22Rv1 (cell line): Measurements from ENCODE around the gene APBA1.

ENCODE experiments used
- H3K27ac ChIP-seq: fragments of 450-650 bp; 2 replicates; pipeline ENCODE4 v1.5.1; 2017
- CTCF ChIP-seq: fragments of 450-650 bp; IDR thresholded peaks from 2 replicates; pipeline ENCODE4 v1.5.1; 2017; ENCODE audit warnings: mild to moderate bottlenecking
- ZFX ChIP-seq: fragments of 450-650 bp; IDR thresholded peaks from 2 replicates; pipeline ENCODE4 v1.6.1; 2017; ENCODE audit warnings: antibody characterized with exemption, borderline replicate concordance

APBA1 gene

GRCh38 chr9:69379270-69379982, 292.7 kb downstream of the APBA1 start:
- TF ChIP-seq CTCF (no peak), ZFX (no peak)
- no peak overlapping the region for H3K27ac ChIP-seq

DNA sequence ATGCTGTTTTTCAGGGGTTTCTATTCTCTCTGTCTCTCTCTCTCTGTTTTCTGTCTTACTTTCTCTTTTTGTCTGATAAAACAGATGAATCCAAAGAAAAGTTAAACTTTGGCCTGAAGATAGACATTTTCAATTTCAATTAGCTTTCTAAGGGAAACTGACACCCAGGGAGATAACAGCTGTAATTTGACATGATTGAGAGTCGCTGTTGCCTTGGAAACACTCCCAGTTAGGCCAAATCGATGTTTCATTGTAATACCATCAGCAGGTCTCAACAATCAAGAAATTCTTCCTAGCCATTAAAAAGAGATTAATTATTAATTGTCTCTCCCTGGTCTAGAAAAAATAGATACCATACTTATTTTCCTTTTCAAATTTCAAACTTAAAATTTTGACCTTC, 294.2 kb downstream of the APBA1 start:
- TF ChIP-seq CTCF (no peak), ZFX (no peak)
- no peak overlapping the region for H3K27ac ChIP-seq
